ENCODE data around the gene NPC1L1.
"Not testable (repeated sequence)": the region's sequence is repeated elsewhere in the genome, so short reads cannot be mapped to it uniquely, and the experiment has no call there.

NPC1L1 gene

GRCh38 chr7:44536090-44536489 lies 5.0 kb downstream of the NPC1L1 start:
- no peak for DNase-seq

- no peak for DNase-seq
These were observed 5.6 kb downstream of the NPC1L1 start for GRCh38 chr7:44535348-44536064.

GRCh38 chr7:44534501-44534900 lies 6.6 kb downstream of the NPC1L1 start:
- peak; percentile 67 for DNase-seq

GRCh38 chr7:44534087-44534486 lies 7.0 kb downstream of the NPC1L1 start:
- no peak for DNase-seq

- DNase-seq = no peak
These were observed 7.7 kb downstream of the NPC1L1 start for GRCh38 chr7:44533301-44534055.

GRCh38 chr7:44531421-44532380 lies 9.4 kb downstream of the NPC1L1 start:
- DNase-seq = no peak

- DNase-seq = no peak
These were observed 10.1 kb downstream of the NPC1L1 start for GRCh38 chr7:44530990-44531389.

- DNase-seq = no peak
These were observed 16.2 kb downstream of the NPC1L1 start for GRCh38 chr7:44524811-44525388.

- no peak for DNase-seq
These were observed 18.8 kb downstream of the NPC1L1 start for GRCh38 chr7:44522315-44522714.

GRCh38 chr7:44521347-44522095 lies 19.6 kb downstream of the NPC1L1 start:
- no peak for DNase-seq

GRCh38 chr7:44520574-44520973 lies 20.6 kb downstream of the NPC1L1 start:
- DNase-seq = no peak

GRCh38 chr7:44519546-44519945 lies 21.6 kb downstream of the NPC1L1 start:
- no peak for DNase-seq

GRCh38 chr7:44518761-44519160 lies 22.4 kb downstream of the NPC1L1 start:
- no peak for DNase-seq

- no peak for DNase-seq
These were observed 24.0 kb downstream of the NPC1L1 start for GRCh38 chr7:44517175-44517574.

- DNase-seq = no peak
These were observed 25.4 kb downstream of the NPC1L1 start for GRCh38 chr7:44515590-44516268.

- no peak for DNase-seq
These were observed 28.4 kb downstream of the NPC1L1 start for GRCh38 chr7:44512736-44513135.

- DNase-seq = no peak
These were observed 29.2 kb downstream of the NPC1L1 start for GRCh38 chr7:44511863-44512468.

GRCh38 chr7:44511236-44511635 lies 29.9 kb downstream of the NPC1L1 start:
- no peak for DNase-seq

- no peak for DNase-seq
These were observed 32.7 kb downstream of the NPC1L1 start for GRCh38 chr7:44508328-44509030.

- not testable (repeated sequence) for DNase-seq
These were observed 34.4 kb downstream of the NPC1L1 start for GRCh38 chr7:44506592-44507288.
